GM23248 (cell line): Measurements from ENCODE around the gene CCDC43.

Experiments used
- EZH2 ChIP-seq: fragments of 200-600 bp; sonication (generic); IDR thresholded peaks from 2 replicates; pipeline ENCODE4 v1.6.1; 2018; ENCODE audit warnings: antibody characterized with exemption, mild to moderate bottlenecking; ENCODE audit not compliant: insufficient read depth, poor library complexity, severe bottlenecking
- EZH2phosphoT487 ChIP-seq: fragments of 200-600 bp; sonication (generic); IDR thresholded peaks from 2 replicates; pipeline ENCODE4 v1.6.1; 2018; ENCODE audit warnings: antibody characterized with exemption, moderate library complexity, mild to moderate bottlenecking, low read depth; ENCODE audit not compliant: insufficient read depth

DNA sequence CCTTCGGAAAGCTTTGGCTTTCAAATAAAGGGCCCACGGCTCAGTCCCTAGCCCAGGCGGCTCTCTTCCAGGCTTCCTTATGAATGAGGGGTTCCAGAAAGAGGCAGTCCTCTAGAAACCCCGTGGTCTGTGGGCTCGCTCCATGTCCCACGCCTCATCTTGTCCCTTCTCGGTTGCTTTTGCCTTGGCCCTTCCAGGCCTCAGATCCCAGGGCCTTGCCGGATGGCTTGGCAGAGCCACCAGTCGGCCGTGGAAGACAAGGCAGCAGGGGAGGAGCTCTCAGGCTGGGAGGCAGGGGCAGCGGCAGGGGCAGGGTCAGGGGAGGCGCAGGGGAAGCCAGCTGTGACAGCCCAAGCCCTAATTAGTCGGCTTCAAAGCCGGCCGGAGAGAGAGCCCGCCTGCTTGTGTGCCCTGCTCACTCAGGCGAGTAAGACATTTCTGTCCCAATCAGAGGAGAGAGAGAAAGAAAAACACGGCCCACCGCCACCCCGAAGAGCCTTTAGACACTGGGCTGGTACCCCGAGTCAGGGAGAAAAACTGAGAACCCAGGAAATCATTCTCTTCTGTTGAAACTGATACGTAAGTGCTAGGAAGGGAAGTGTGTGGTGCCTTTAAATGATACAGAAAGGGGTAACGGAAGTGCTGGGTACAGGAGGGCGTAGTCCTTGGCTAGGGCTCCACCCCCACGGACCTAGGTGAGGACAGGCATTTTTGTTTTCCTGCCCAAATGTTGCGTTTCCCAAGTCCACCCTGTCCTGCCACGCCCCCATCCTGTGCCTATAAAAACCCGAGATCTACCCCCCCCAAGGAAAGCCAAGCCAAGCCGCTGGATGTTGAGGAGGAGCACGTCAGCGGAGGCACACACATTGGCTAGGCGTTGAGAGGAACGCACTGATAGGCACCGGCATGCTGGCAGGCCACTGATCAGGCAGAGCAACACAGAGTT, 61.1 kb downstream of the CCDC43 start:
- no peak for TF ChIP-seq EZH2
- no peak for TF ChIP-seq EZH2phosphoT487
